ENCODE results near the gene JPT2.

- no peak for TF ChIP-seq POLR2A (IDR thresholded peaks at IDR 0.05; ENCODE audit: low read depth, low read length)
- TF ChIP-seq TAF1 (IDR thresholded peaks at IDR 0.05; ENCODE audit: low read depth, low read length) = no peak
- no peak for TF ChIP-seq POLR2AphosphoS5 (IDR thresholded peaks at IDR 0.05; ENCODE audit: low read depth, low read length)
- no peak for TF ChIP-seq PAX5 (IDR thresholded peaks at IDR 0.05; ENCODE audit: insufficient read depth, low read length, severe bottlenecking)
Measured at GRCh38 chr16:1669698-1670097, 8.4 kb upstream of the JPT2 start.
